Stimulated activated CD4-positive, alpha-beta T cell treated with anti-CD3 and anti-CD28 coated beads, TNF-alpha, amount 100 ng/mL, for 4 hours (primary cell): ENCODE data around the gene MIB2.

Source experiments
- DNase-seq, 3 experiments: peaks; one replicate each; pipeline ENCODE4 v3.0.0-alpha.2; 2020; ENCODE audit warnings: low read depth in 3 of 3

Gene MIB2

DNA sequence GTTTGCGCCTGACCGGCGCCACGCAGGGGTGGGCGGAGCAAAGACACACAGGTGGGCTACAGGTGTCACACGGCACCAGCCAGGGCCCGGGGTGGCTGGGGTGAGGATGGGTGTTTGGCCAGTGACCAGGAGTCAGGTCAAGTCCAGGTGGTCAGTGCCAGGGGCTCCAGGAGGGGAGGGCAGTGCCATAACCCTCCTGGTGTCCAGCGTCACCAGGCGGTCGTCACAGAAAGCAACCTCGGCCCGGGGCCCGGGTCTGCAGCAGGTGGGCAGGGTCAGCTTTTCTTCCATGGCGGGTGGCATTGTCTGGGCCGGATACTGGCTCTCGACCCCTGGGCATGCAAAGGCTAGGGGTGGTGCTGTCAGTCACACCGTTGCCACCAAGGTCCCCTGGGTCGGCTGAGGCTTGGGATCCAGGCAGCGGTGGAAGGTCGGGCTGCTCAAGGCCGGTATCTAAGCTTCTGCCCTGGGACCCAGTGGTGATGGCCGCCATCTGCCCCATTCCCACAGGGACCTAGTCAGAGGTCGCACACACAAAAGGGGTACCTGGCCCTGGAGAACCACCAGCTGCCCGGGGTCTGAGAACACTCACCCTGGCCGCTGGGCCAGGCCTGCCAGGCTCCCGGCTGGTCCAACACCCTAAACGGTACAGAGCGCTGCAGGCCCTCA lies 17.1 kb upstream of the MIB2 start:
- no peak for DNase-seq

DNA sequence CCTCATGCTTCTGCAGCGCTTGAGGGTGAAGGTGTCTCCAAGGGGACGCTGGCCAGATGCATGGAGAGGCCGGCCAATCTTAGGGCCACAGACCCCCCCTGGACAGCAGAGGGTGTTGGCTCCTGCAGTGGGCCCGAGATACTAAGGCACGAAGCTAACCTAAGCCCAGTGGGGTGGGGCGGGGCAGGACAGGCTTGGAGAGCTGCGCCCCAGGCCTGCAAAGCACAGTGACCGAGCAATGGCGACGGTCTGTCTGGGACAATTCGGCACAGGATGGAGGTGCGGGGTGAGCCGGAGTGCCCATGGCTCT lies 16.6 kb upstream of the MIB2 start:
- DNase-seq, result no peak

DNA sequence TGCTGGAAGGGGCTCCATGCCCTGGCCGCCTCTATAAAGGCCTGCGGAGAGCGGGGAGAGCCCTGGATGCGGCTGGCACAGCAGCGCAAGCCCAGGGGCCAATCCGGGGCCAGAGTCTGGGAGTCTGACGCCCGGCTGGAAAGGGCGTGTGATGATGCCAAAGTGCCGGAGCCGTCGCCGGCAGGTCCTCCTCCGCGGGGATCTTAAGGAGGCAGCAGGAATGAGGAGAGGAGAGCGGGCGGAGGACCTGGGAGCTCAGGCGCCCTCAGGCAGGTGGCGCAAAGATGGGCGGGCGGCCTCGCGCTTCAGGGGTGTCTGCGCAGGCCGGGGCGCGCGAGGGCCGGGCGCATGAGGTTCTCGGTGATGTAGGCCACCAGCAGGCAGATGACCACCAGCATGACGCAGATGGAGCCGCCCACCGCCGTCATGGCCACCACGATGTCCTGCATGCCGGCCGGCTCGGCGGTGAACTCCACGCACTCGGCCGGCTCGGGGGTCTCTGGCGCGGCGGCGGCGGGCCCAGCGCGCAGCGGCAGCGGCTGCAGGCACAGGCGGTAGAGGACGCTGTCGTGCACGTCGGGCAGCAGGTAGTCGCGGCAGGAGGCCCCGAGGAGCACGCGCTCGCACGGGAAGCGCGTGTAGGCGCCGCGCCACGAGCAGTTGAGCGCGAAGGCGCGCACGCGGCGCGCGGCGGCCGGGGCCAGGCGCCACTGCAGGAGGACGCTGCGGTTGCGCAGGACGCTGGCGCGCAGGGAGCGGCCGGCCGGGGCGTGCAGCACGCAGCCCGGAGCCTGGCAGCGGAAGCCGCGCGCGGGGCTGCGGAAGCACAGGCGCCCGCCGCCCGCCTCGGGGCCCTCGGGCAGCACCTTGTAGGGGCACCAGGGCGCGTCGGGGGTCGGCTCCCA lies 16.0 kb upstream of the MIB2 start:
- no peak for DNase-seq

DNA sequence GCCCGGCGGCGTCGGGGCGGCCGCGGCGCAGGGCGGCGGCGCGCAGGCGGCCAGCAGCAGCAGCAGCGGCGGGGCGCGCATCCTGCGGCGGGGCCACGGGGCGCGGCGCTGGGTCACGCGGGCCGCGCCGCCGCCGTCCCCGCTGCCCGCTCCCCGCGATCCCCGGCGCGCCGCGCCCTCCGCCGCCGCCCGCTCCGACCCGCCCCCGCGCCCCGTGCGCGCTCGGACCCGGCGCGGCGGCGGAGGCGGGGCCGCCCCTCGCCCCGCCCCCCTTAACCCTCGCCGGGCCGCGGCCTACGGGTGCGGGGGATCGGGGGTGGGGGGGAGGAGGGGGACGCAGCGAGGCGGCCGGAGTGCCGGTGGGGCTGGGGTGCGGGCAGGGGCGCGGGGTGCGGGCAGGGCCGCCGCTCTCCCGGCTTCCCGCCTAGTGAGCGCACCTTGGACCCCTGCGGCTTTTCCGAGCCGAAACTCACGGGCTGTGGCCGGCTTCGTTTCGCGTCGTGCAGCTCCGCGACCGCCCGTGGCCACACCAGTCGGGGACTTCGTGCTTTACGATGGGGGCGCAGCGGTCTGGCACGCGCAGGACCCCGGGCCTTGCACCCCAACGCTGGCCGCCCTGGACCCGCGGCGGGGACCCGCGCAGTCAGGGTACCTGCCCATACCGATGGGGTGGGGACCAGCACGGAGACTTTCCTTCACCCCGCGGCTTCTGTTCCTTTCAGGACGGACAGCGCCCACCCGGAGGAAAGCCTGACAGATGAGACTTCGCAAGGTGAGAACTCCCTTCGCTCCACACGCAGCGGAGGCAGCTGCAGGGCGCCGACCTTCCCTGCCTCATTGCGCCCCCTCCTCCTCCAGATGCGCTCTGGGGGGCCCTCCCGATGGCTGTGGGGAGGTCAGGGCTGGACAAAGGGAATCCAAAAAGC lies 15.1 kb upstream of the MIB2 start, which contains the start of gene FNDC10:
Gene FNDC10, minus strand, starts transcription at position 201 of the 926 bp plus-strand sequence. Its CDS starts 120 bp downstream, at position 81.
- DNase-seq, result no peak

DNA sequence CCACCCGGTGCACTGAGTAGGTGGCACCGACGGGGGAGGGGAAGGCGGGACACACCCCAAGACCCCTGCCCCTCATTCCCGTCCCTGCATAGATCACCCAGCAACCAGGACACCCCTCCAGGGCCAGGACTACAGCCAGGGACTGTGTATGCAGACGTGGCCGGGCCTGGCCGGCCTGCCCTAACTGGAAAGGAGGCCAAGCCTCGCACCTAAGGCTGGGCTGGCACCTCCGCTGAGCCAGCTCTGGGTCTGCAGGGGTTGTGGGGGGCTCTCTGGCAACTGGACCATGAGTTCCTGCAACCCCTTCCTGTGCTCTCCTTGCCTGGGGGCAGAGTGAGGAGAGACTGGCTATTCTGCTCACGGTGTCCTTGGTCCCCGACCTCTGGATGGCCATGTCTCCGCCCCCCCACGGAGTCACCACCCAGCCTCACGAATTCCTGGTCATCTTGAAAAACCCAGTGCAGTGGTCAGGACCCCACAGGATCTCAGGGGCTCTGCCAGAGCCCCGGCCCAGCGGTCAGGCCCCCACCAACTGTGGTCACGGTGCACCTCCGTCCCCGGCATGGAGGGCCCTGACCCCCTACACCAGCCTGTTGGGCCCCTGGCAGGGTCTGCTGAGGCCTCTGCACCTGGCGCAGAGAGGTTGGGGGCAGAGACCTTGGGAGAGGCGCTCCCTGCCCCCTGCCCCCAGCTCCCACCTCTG lies 14.3 kb upstream of the MIB2 start:
- DNase-seq, result no peak

DNA sequence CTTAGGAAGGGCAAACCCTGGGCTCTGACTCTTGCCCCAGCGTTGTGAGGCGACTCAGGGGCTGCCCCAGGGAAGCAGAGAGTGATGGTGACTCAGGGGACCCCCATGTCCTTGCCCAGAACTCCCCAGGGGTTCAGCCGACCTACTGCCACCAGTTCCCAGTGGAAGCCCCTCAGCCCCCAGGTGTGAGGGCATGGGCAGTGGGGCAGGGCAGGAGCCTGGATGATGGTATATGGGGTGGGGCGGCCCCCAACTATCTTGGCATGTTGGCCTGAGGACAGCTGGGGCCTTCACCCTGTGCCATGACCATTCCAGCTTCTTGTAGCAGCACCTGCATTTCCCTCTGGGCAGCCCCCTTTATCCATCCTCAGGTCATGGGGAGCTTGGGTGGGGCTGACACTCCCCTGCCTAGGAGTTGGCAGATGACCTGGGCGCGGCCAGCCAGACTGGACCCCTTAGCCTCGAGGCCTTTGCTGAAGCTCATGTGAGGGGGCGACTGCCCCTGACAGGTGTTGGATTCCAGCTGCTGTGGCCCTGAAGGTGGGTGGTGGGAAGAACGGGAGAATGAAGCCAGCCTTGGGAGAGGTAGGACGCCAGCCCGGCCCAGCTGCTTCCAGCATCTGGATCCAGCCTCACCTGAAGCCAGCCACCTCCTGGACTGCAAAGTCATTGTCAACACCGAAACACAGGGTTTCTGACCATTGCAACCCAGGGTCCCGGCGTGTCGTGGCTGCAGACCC lies 13.6 kb upstream of the MIB2 start:
- no peak for DNase-seq

DNA sequence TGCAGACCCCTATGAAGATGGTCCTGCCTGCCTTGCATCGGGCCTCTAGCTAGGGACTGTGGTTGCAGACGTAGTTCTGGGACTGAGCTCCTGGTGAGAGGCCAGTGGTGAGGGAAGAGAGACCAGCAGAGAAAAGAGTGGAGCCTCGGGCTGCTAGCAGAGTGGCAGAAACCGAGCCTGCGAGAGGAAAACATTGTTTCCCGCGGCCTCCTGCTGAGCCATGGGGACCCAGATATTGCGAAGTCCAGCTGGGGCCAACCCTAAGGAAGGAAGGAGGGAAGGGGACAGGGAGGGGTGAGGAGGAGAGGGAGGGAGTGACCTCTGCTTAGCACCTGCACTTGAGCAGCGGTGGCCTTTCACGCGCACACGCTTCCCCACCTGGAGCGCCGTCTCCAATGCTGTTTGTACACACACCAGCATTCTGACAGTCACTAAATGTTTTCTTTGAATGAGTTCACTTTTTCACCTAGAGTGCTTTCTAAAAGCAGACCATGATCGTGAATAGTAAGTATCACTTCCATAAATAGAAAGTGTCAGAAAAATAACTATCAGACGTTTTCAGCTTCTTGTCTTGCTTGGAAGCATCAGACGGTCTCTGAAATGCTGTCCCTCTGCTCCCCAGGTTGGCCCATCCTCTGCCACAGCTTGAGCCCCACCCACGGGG lies 12.9 kb upstream of the MIB2 start:
- no peak for DNase-seq

DNA sequence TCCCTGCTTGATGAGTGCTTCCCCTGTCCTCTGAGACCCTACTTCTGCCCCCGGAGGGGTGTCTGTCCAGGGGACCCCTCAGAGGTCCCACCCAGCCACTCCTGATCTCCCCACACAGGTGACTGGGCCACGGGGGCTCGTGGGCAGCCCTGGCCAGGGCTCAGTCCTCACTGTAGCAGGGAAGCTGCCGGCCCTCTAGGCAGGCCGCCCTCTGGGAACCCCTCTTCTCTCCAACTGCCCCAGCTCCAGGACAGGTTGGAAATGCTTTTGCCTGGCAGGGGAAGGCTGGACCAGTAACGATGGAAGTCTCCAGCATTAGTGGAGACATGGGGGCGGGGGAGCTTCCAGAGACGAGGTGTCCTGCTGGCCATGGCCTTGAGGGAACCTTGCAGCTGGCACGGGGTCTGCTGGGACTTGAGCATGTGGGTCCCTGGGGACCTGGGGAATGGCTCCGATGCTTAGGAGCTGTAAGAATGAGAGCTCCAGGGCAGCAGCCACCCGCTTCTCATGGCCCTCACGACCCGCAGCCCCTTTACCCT lies 12.3 kb upstream of the MIB2 start:
- no peak for DNase-seq

DNA sequence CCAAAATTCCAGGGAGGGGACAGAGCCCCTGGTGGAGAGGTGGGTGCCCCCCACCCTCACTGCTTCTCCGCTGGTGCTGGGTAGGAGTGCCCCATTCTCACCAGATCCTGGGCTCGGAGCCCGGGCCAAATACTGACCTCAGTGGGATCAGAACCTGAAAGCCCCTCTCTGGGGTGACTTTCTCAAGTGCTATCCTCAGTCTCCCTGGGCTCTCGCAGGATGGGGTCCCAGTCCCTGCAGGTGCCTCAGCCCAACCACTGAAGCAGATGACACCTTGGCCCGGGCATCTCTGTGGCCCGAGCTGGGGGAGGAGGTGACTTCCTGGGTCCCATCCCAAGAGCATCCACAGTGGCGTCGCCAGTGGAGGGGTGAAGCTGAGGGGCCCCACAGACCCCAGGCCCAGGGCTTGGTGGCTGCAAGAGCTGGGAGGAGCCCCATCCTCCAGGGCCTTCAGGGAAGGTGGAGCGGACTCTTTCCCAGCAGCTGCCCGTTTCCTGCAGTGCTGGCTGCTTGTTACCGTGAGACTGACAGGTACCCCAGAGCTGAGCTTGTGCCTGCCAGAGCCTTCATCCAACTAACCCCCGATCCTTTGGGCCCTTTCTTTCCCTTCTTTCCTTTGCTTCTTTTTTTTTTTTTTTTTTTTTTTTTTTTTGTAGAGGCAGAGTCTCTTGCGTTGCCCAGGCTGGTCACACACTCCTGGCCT lies 11.5 kb upstream of the MIB2 start:
- DNase-seq, result no peak

DNA sequence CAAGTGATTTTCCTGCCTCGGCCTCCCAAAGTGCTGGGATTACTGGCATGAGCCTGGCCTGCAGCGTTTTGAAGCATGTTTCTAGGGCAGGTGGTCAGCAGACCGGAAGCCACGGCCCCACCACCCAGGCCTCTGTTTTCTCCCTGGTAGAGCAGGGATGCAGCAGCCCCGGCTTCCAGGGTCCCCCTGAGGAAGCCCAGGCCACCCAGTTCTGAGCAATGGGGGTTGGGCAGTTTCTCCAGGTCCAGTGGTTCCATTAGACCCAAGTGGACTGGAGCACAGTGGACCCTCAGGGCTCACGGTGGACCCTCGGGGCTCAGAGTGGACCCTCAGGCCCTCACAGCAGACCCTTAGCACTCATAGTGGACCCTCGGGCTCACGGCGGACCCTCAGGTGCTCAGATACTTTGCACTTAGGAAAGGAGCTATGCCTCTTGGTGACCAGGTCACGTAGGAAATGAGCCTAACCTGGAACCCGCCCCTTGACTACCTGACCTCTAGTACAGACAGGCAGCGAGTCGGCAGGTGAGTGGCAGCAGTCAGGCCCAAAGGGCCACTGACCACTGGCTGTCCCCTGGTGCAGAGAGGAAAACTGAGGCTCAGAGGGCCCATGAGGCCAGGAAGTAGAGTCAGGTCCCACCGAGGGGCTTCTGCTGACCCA lies 10.8 kb upstream of the MIB2 start:
- DNase-seq, result no peak

DNA sequence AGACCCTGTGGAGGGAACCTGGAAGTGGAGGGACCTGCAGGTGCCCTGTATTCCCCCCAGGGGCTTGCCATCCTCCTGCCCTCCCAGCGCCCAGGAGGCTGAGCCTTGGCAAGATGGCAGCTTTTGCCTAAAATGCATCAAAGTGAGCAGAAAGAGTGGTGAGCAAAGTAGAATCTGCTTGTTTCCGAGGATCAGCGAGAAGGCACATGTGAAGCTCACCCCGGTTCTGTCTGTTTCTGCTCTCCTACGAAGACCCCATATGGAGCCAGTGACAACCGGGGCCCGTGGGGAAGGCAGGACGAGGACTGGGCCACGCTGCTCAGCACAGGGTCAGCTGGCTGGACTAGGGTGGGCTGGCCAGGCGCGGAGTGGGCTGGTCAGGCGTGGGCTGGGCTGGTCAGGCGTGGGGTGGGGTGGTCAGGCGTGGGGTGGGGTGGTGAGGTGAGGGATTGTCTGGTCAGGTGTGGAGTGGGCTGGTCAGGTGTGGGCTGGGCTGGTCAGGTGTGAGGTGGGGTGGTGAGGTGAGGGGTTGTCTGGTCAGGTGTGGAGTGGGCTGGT lies 10.2 kb upstream of the MIB2 start:
- DNase-seq, result no peak

DNA sequence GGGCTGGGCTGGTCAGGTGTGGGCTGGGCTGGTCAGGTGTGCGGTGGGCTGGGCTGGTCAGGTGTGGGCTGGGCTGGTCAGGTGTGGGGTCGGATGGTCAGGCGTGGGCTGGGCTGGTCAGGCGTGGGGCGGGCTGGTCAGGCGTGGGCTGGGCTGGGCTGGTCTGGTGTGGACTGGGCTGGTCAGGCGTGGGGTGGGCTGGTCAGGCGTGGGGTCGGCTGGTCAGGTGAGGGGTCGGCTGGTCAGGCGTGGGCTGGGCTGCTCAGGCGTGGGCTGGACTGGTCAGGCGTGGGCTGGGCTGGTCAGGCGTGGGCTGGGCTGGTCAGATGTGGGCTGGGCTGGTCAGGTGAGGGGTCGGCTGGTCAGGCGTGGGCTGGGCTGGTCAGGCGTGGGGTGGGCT lies 9.6 kb upstream of the MIB2 start:
- no peak for DNase-seq

DNA sequence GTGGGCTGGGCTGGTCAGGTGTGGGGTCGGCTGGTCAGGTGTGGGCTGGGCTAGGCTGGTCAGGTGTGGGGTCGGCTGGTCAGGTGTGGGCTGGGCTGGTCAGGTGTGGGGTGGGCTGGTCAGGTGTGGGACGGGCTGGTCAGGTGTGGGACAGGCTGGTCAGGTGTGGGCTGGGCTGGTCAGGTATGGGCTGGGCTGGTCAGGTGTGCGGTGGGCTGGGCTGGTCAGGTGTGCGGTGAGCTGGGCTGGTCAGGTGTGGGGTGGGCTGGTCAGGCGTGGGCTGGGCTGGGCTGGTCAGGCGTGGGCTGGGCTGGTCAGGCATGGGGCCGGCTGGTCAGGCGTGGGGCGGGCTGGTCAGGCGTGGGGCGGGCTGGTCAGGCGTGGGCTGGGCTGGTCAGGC lies 9.1 kb upstream of the MIB2 start:
- no peak for DNase-seq

DNA sequence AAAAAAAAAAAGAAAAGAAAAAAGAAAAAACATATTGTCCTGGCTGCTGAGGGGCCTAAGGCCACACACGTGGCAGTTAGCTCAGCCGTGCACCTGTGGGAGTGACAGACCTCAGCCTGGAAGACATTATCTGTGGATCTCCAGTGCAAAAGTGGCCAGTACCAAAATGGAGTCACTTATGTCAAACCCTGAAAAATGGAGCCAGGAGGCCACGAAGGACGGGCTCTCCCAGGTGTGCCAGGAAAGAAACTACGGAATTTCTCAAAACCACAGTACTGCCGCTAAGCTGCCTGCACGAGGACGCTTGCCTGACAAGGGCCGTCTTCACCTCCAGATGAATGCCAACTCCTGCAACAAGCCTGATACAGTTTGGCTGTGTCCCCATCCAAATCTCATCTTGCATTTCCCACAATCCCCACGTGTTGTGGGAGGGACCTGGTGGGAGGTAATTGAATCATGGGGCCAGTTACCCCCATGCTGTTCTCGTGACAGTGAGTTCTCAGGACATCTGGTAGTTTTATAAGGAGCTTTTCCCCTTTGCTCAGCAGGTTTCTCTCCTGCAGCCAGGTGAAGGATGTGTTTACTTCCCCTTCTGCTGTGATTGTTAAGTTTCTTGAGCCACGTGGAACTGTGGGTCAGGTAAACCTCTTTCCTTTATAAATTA lies 5.3 kb upstream of the MIB2 start:
- DNase-seq, result no peak

DNA sequence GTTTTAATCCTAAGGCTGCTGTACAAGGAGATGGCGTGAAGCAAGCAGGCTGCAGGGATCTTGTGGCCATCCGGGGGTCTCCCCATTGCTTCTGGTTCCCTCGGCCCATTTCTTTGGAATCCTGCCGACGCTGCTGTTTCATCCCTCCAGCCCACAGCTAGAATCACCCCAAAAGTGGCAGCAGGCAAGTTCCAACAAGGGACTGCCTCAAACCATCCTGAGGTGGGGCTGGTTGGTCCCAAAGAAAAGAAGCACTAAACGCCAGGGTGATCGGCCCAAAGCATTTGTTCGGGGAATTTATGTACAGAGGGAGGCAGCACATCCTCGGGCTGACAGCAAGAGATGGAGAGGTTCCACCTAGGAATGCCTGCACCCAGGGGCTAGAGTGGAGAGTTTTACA lies 4.5 kb upstream of the MIB2 start:
- no peak for DNase-seq

DNA sequence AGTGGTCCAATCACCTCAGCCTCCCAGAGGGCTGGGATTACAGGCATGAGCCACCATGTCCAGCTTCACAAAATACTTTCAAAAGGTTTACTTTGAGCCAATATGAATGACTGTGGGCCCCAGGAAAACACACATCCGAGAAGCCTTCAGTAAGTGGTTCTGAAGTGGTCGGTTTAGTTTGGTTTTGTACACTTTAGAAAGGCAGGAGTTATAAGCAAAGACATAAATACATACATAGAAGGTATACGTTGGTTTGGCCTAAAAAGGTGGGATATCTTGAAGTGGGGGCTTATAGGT lies 3.2 kb upstream of the MIB2 start:
- DNase-seq, result no peak

DNA sequence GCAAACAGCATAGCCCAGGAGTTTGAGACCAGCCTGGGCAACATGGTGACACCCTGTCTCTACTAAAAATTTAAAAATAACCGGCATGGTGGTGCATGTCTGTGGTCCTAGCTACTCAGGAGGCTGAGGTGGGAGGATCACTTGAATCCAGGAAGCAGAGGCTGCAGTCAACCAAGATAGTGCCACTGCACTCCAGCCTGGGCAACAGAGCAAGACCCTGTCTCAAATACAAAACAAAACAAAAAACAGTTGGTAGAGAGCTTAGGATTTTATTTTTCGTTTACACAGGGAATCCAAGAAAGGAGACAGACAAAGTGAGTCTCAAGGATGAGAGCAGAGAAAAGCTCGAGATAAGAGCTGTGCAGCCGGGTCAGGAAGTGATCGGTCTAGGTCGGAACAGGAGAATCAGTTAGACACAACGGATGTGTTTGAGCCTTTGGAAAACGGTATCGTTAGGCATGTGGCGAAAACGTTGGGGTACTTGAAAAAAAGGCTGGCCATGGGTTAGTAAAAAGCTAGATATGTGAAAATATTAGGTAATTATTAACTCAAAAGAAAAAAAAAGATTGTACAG lies 1.7 kb upstream of the MIB2 start:
- no peak for DNase-seq
